GM19452 (cell line): ENCODE results near the gene SHISA5.

Experiments
- ATAC-seq: cut with Tn5 transposase; IDR thresholded peaks from one replicate; pipeline ENCODE4 v1.9.1; 2021; ENCODE audit not compliant: unreplicated experiment

The SHISA5 gene

GRCh38 chr3:48432411-48433371 is 71.3 kb downstream of the SHISA5 start:
- ATAC-seq = no peak

- no peak for ATAC-seq
These were observed 72.5 kb downstream of the SHISA5 start for GRCh38 chr3:48431224-48432029.

- no peak for ATAC-seq
These were observed 73.3 kb downstream of the SHISA5 start for GRCh38 chr3:48430708-48431101.

- no peak for ATAC-seq
These were observed 73.8 kb downstream of the SHISA5 start, which contains the start of gene PLXNB1 for GRCh38 chr3:48429960-48430707. TSS of gene PLXNB1 (minus strand) at chr3:48430086. CDS start at chr3:48424611, 5,475 bp downstream.

- ATAC-seq = no peak
These were observed 74.5 kb downstream of the SHISA5 start for GRCh38 chr3:48429317-48429959.

- ATAC-seq = no peak
These were observed 75.2 kb downstream of the SHISA5 start for GRCh38 chr3:48428572-48429316.

GRCh38 chr3:48428088-48428571 is 75.8 kb downstream of the SHISA5 start:
- ATAC-seq = no peak

- no peak for ATAC-seq
These were observed 76.4 kb downstream of the SHISA5 start for GRCh38 chr3:48427630-48427962.

- ATAC-seq = no peak
These were observed 76.9 kb downstream of the SHISA5 start for GRCh38 chr3:48426944-48427629.

- ATAC-seq = no peak
These were observed 77.5 kb downstream of the SHISA5 start for GRCh38 chr3:48426401-48426909.

- ATAC-seq = no peak
These were observed 78.6 kb downstream of the SHISA5 start for GRCh38 chr3:48425281-48425812.

- ATAC-seq = no peak
These were observed 79.9 kb downstream of the SHISA5 start for GRCh38 chr3:48423883-48424695.

GRCh38 chr3:48423241-48423882 is 80.6 kb downstream of the SHISA5 start:
- ATAC-seq = no peak

- ATAC-seq = no peak
These were observed 81.3 kb downstream of the SHISA5 start for GRCh38 chr3:48422681-48423080.

GRCh38 chr3:48422272-48422671 is 81.7 kb downstream of the SHISA5 start:
- no peak for ATAC-seq

- ATAC-seq = no peak
These were observed 83.4 kb downstream of the SHISA5 start for GRCh38 chr3:48420561-48420960.

- ATAC-seq = no peak
These were observed 84.4 kb downstream of the SHISA5 start for GRCh38 chr3:48419597-48419996.
